ENCODE results near the gene DCD.
"Not testable (repeated sequence)": the region's sequence is repeated elsewhere in the genome, so short reads cannot be mapped to it uniquely, and the experiment has no call there.

Gene DCD

DNA sequence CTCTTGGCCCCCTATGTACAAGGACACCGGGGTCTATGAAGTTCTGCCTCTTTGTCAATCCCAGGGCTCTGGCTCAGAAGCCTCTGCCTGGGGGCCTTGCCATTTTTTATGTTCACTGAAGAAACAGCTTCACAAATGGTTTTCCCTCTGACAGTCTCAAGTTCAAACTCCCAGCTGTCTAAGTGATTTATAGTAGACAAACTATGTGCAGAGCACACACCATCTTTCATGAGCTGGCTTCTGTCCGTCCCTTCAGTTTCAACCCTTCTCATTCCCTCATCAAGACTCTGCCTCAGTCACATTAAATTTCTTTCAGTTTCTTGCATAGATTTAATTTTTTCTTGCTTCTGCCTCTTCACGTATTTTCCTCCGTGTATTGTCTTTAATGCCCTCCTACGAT lies 2.7 kb upstream of the DCD start:
- no peak for DNase-seq

DNA sequence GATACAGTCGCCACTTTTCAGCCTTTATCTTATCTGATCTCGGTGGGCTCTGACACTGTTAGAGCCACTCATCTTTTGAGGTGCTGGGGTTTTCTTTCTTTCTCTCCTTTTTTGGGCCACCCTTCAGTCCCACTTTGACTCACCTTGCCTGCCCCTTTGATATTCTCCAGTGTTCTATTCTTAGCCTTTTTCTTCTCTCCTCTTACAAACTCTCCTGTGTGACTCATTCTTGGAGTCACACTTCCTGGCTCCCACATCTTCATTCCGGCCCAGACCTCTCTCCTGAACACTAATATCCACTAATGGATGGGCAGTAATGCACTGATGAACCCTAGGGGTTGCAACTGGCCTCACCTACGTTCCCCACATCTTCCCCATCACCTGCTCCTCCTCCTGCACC lies 2.2 kb upstream of the DCD start:
- no peak for DNase-seq

DNA sequence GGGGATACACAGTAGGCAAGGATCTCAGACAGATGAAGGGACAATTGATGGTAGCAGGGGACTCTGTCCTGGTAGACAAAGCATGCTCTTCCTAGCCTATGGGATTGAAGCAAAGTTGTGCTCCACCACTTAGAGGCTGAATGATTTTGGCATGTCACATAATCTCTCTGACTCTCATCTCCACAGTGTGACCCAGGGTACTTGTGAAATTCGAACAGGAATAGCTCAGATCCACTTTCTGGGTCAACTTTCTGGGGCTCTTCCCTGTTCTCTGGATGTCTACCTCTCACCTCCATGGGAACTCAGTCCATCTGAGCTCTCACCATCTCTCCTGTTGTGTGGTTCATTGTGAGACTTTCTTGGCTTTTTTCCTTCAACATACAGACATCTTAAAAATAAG lies 1.7 kb upstream of the DCD start:
- no peak for DNase-seq

DNA sequence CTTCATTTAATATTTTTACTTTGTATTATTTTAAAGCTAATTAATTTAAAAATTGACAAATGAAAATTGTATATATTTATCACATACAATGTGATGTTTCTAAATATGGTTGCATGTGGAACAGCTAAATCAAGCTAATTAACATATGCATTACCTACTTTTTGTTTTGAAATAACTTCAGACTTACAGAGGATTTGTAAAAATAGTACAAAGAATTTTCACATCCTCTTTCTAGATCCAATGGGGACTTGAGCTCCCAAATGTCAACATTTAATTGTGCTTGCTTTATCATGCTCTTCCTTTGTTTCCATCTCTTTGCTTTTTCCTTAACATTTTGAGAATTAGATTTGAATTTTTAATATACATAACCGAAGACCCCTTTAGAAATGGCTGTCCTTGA lies 6.6 kb downstream of the DCD start:
- DNase-seq = no peak

DNA sequence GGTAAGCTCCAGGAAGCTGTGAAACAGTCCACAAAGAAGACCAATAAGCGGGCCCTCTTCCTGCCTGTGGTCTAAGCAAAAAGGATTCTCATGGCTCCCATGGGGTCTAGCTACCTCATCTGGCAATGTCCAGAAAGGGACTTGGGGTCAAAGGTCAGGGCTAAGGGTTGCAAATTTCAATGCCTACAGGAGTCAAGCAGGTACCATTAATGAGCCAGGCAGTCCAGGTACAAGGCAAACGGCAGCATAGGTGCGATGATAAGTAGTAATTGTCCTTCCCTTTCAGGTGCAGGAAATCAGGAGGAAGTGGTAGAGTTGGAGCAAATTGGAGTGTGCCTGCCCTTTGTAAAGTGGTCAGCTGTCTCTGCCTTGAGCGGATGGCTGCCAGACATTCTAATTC lies 7.1 kb downstream of the DCD start:
- no peak for DNase-seq

DNA sequence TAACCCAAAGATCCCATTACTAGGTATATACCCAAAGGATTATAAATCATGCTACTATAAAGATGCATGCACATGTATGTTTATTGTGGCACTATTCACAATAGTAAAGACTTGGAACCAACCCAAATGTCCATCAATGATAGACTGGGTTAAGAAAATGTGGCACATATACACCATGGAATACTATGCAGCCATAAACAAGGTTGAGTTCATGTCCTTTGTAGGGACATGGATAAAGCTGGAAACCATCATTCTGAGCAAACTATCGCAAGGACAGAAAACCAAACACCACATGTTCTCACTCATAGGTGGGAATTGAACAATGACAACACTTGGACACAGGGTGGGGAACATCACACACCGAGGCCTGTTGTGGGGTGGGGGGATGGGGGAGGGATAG lies 9.1 kb downstream of the DCD start:
- not testable (repeated sequence) for DNase-seq

DNA sequence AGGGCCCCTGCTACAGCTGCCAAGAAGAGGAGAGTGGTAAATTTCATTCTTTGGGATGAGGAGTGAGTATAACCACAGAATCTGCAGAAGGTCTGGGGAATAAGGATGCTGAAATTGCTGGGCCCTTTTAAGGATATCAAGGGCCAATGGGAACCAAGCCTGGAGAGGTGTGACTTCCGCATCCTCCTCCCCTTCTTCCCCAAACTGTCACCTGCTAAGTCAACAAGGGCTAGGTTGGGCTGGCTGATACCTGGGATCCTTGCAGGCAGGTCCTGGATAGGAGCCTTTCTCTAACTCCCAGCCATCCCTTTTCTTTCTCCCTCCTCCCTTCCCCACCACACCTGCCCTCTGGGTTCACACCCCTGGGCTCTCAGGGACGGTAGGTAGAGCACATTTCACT lies 13.4 kb downstream of the DCD start, which contains the start of gene LACRT:
Gene LACRT (minus strand): TSS at position 101 of the 400 bp plus-strand sequence. CDS start 54 bp downstream, at position 47.
- DNase-seq = no peak

DNA sequence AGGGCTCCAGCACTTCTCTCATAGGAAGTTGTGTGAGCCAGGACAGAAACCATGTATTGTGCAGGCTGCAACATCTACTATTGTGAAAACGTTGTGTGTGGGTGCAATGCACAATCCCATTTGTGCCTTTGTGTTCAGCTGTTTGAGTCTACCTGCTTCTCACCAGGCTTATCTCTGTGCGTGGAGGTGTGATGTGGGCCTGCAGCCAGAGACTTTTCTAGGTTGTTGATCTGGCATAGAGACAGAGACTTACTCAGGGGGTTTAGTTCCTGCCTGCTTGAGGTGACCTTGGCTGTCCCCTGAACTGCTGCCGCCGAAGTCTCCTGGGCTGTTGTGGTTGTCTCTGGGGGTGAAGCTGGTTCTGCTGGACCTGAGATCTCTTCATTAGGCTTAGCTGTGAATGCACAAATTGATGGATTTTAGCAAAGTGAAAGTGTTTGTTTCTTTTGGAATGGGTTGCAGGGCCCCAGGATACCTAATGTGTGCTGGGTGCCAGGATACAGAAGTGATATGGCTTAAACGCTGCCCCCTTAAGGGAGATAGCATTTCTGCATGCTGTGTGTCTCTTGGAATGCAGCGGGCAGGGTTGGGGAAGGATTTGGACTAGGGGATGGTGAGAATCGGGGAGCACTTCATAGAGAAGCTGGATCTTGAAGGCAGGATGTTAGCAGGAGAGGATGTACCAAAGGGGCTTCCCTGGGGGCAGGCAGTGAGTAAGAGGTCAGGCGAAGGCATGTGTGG lies 16.0 kb downstream of the DCD start:
- DNase-seq = no peak

DNA sequence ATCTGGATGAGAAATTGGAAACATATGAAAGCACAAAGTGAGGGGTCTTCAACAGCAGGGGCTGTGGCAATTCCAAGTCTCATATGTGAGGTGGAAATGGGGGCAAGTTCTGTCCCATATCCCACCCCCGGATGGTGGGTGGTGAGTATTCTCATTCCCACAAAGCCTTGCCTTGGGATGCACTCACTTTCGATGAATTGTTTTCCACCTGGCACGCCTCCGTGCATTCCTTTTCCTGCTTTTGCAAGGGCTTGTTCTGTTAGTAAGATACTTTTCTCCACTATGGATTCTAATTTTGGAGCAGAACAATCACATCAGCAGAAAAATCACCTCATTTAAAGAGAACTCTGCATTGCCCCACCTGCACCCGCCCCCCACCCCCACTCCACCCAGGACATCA lies 16.6 kb downstream of the DCD start:
- DNase-seq = no peak

DNA sequence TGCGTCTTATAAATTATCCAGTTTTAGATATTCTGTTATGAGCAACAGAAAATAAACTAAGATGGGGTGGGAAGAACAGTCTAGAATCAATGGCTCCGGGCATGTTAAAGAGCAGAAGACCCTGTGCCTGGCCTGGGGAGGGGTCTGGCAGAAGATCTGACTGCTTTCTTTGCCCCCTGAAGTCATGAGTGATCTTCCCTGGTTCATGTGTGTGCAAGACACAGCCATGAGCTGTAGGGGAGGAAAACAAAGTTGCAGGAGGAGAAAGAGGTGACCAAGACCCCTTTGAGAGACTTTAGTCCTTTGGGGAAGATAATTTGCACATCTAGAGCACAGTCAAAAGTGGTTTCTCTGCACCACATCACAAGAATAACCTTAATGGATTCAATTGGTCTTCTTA lies 18.2 kb downstream of the DCD start:
- DNase-seq = no peak

DNA sequence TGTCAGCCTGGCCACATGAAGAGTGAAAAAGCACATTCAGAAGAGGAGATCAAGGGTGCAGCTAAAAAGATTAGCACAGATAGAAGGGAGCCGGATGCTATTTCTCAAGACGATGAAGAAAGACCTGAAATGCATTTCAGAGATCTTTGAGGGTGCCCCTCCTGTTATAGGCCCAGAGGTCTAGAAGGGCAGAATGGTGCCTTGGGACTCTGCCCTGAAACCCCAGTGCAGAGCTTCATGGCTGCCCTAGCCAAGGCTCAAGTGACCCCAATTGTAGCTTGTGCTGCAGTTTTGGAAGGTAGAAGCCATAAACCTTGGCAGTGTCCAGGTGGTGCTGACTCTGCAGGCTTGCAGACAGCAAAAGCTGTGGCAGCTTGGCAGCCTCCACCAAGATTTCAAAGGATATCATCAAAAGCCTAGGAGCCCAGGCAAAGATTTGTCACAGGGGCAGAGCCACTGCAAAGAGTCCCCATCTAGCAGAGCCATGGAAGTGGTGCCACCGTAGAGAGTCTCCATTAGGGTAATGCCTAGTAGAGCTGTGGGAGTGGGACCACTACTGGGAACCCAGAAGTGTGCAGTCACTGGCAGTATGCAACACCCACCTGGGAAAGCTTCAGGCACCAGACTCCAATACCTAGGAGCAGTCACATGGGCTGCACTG lies 19.8 kb downstream of the DCD start:
- no peak for DNase-seq

DNA sequence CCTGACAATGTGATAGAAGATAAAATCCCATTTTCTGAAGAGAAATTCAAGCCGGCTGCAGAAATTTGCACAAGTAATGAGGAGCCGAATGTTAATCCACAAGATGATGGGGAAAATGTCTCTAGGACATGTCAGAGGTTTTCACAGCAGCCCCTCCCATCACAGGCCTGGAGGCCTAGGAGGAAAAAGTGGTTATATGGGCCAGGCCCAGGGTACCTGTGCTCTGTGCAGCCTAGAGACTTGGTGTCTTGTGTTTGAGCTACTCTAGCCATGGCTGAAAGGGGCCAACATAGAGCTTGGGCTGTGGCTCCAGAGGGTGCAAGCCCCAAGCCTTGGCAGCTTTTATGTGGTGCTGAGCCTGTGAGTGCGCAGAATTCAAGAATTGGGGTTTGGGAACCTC lies 20.9 kb downstream of the DCD start:
- no peak for DNase-seq

DNA sequence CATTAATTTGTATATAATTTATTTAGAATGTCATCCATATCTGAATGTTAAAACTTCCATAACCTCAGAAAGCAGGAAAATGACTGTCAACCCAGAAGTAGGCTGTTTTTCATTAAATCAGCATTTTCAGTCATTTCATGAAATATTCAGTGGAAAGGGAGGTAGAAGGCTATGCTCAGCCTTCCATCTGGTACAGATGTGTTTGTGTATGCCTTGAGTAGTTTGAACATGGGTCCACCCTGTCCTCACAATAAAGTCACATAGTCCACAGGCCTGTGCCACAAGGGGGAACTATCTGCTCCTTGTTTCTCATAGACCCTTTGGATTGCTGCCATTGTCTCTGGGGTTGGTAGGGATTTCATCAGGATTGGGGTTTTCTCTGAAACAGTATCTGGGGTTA lies 22.6 kb downstream of the DCD start:
- no peak for DNase-seq

DNA sequence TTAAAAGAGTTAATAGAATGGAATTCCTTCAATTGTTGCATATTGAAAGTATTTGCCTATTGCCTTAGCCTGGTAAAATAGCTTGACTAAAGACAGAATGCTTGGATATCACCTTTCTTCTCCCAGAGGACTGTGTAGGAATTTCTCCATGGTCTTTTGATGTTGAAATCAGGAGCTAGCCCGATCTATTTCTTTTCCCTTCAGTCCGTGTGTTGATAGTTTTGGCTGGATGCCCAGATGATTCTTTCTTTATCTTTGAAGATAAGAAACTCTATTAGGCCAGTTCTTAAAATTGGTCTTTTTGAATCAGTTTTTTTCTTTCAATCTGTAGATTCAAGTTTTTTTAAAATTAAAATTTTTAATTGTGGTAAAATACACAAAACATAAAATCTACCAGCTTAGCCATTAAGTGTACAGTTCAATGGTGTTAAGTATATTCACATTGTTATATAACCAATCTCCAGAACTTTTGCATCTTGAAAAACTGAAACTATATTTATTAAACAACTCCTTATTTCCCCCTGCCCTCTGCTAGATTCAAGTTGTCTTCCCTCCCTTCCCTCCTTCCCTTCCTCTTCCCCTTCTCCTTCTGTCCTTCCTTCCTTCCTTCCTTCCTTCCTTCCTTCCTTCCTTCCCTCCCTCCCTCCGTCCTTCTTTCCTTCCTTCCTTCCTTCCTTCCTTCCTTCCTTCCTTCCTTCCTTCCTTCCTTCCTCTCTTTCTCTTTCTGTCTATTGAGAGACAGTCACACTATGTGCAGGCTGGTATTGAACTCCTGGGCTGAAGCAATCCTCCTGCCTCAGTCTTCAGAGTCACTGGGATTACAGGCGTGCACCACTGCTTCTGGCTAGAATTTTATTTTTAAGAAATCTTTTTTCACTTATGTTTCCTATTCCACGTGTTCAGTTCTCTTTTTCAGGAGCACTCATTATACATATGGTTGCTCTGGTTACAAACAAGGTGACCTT lies 23.6 kb downstream of the DCD start:
- no peak for DNase-seq

DNA sequence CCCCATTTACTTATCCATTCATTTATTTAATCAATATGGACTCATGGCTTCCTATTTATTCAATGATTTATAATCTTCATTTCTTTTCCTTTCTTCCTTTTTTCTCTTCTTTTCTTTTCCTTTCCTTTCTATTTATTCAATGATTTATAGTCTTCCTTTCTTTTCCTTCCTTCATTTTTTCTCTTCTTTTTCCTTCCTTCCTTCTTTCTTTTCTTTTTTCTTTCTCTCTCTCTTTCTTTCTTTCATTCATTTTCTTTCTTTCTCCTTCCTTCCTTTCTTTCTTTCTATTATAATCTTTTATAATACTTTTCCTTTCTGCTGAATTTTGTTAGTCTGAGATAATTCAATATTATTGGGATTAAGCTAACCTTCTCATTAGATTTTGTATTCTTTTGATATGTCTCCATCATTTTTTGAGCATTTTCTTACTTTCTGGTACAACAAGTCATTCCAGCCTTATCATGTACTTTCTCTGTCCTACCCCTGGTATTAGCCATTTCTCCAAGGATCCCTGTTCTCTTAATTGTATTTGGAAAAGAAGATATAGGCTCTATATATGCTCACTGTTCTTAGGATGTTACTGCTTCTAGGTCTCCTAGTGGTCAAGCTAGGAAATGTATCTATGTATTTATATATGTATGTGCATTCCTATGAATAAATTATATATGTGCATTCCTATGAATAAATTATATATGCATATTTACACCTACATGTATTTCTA lies 25.5 kb downstream of the DCD start:
- DNase-seq = no peak

DNA sequence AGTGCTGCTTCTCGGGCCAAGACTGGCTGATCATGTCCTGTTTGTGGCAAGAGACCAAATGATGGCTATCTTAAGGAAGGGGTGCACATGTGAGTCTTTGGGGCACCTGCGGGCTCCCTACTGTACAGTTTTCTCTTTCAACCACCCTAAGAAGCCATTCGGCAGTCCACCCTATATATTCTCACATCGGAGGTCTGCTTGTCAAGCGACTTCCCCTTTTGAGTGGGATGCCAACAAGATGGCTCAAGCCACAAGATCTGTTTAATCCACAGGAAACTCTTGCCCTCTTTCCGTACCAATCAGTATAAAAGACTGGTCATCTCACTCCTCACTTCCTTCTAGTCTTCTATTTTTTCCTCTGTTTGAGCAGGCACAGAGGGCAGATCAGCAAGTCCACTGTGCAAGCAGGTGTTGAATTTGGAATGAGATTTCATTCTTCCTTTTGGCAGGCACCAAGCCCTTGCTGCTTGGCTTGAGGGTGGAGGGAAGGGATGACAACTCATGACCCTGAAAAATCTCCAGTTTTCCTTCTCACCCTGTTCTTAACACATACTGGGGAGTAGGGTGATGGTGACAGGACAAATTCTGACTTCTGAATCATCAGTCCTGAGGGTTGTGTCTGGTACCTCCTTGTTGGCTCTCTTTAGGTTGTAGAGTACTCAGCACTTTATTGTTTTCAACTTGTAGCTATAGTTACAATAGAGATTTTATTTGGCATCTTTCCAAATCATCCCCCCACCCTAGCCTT lies 31.1 kb downstream of the DCD start:
- DNase-seq = no peak

DNA sequence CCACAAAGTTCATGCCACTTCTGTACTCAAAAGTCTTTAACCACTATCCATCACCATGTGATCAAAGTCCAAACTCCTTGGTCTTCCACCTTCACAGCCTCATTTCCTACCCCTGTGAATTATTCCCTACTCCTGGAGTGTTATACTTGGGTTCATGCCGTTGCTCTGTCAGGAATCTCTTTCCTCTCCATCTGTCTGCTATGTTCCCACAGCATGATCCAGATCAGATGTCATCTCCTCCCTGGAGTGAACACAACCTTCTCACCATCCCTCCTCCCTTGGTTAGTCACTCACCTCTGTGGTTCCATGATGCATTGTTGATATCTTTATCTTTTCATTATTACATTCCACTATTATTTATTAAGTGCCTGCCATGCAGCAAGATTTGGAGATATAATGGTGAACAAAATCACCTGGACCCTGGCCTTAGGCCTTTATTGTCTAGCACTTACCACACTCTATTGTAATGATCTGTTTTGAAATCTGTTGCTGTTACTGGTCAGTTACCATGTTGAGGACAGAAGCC lies 35.9 kb downstream of the DCD start:
- DNase-seq = no peak

DNA sequence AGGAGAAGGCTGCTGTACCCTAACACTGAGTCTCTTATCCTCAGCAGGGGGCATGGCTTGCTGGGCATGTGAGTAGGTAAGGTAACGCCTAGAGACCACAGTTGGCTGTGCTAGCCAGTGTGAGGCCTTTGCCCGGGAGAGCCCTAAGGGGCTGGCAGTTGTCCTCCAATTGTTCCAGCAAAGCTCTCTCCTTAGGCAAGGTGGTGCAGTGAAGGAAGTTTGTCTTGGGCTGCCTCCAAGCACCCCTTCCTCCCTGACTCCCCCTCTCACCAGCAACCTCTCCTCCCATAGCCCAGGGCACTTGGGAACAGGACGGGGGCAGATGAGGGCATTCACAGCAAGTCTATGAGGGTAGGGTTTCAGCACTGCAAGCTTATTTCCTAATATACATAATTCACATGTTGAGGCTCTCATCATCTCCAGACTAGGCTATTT lies 36.4 kb downstream of the DCD start:
- DNase-seq = no peak

DNA sequence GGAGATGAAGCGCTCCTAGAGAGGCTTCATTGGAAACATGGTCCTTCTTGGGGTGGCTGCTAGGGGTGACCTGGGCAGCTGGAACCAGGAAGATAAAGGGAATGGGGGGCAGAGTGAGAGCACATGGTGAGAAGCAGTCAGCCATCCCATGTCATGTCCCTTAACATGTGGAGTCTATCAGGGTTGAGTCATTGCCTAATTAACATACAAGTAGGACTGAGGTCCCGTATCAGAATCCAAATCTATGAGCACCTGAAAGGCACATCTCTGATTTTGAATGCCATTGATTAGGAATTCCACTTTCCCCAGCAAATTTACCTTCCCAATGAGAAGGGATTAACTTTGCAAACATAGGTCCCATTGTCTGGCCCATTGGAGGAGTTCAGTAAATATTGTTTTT lies 39.4 kb downstream of the DCD start:
- DNase-seq = no peak

DNA sequence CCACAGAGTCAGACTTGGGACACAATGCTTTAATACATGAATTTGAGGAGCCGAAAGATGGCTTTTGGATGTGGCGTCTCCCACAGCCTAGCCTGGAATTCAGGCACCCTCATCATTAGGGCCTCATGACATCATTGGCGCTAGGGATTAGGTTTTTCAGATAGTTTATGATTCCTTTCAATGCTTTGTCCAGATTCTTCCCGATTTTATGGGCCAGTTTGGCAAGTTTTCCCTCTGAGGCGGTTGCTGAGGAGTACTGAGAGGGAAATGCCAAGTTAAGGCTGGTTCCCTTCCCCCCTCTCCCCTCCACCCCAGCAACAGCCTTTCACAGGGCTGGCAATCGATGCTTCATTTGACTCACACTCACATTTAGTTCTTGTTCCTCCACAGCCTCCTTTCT lies 40.0 kb downstream of the DCD start:
- no peak for DNase-seq

DNA sequence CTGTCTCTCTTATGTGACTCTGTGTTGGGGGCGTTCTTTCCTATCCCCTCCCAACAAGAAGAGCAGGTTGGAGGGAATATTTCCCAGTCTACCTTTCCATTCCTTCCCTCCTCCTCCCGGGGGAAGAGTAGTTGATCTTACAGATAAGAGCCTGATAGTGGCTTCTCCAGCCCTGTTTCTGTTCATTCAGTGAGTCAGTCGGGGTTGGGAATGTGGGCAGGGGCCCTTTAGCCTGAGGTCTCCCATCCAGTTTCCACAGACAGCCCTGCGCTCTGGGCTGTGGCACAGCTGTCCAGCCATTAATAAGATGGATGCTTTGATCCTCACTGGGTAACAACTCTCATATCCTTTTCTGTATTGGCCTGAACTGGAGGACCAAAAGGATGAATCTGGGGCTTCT lies 41.6 kb downstream of the DCD start:
- no peak for DNase-seq
